K562 (cell line): ENCODE results near the gene CEP120. TPM values are rescaled to one million over a fixed set of nuclear protein-coding genes. Genes with fewer than 3 reads are reported as not detected.
"Not testable (repeated sequence)": the region's sequence is repeated elsewhere in the genome, so short reads cannot be mapped to it uniquely, and the experiment has no call there.

Experiments
- ATAC-seq: fragments of 200-7000 bp; cut with Tn5 transposase; 3 replicates; pipeline ENCODE4 v1.9.1; 2020; ENCODE audit warnings: moderate library complexity
- BruUV-seq: library from RNA; stranded (reverse); fragments of 400-500 nt; replicated peaks from 2 replicates; lab custom pipeline; 2021; lab: Mats Ljungman, UMichigan
- CTCF ChIA-PET: fragments of 300-600 bp; formaldehyde crosslinking; extraction: SDS; loops from one replicate; lab custom pipeline; 2021; ENCODE audit warnings: low intra/inter-chr PET ratio; lab: Yijun Ruan, JAX
- POLR2A ChIA-PET: fragments of 300-600, 350-650 bp; sonication (Branson Sonifier 250); formaldehyde crosslinking; extraction: SDS; loops from one replicate; lab custom pipeline; 2021; ENCODE audit warnings: antibody characterized with exemption, inconsistent platforms; lab: Yijun Ruan, JAX
- DNase-seq, 4 experiments: peaks; one replicate each; pipeline versions ENCODE4 v3.0.0 to v3.0.0-alpha.2; 2011 to 2018; ENCODE audit warnings: low spot score in 3 of 4, mixed read lengths in 3 of 4; ENCODE audit errors: extremely low read depth in 1 of 4
- FAIRE-seq: peaks from 2 replicates; lab custom pipeline; 2011; peaks lifted over from hg19 to GRCh38; lab: Jason Lieb, UNC
- H2AFZ ChIP-seq: 2 replicates; pipeline ENCODE4 v1.6.0; 2011; ENCODE audit warnings: low read depth, low read length, control low read depth, inconsistent platforms
- H3K27ac ChIP-seq: fragments of 200-600 bp; 3 replicates; pipeline ENCODE4 v1.8.0; 2011; ENCODE audit warnings: low read depth, mild to moderate bottlenecking, control low read depth, inconsistent platforms, low read length, moderate library complexity, mixed read lengths; ENCODE audit errors: extremely low read depth
- H3K27me3 ChIP-seq, 2 experiments: fragments of 300-600 bp in 1 of 2; 2 replicates in 1 of 2; 3 replicates in 1 of 2; pipeline versions ENCODE4 v1.6.0 to v1.8.0; 2011; ENCODE audit warnings: inconsistent platforms in 2 of 2, low read length in 2 of 2, mild to moderate bottlenecking in 1 of 2, mixed read lengths in 1 of 2, moderate library complexity in 1 of 2; ENCODE audit not compliant: control insufficient read depth in 2 of 2, insufficient read depth in 2 of 2
- H3K36me3 ChIP-seq: fragments of 300-600 bp; 3 replicates; pipeline ENCODE4 v1.8.0; 2011; ENCODE audit warnings: mild to moderate bottlenecking, low read length, inconsistent platforms; ENCODE audit not compliant: control insufficient read depth, insufficient read depth
- H3K4me1 ChIP-seq, 2 experiments: fragments of 200-600 bp in 1 of 2; replicated peaks in 1 of 2; 2 replicates in 1 of 2; 3 replicates in 1 of 2; pipeline versions ENCODE4 v1.5.1 to v1.8.0; 2011; ENCODE audit warnings: inconsistent platforms in 2 of 2, low read length in 2 of 2, mild to moderate bottlenecking in 1 of 2, mixed read lengths in 1 of 2, moderate library complexity in 1 of 2; ENCODE audit not compliant: control insufficient read depth in 2 of 2, insufficient read depth in 2 of 2
- H3K4me2 ChIP-seq: 2 replicates; pipeline ENCODE4 v1.6.1; 2011; ENCODE audit warnings: low read length, control low read depth, inconsistent platforms, mixed read lengths; ENCODE audit not compliant: insufficient read depth
- H3K4me3 ChIP-seq: fragments of 200-600 bp; sonication (generic), shearing (Covaris generic); 2 replicates; pipeline ENCODE4 v1.5.1; 2016; ENCODE audit warnings: control low read depth, inconsistent platforms
- H3K79me2 ChIP-seq: fragments of 200-600 bp; 3 replicates; pipeline ENCODE4 v1.8.0; 2011; ENCODE audit warnings: low read length, inconsistent platforms; ENCODE audit not compliant: control insufficient read depth, insufficient read depth
- H3K9ac ChIP-seq, 2 experiments: 2 replicates each; pipeline versions ENCODE4 v1.6.0 to v1.6.1; 2011; ENCODE audit warnings: low read depth in 2 of 2, low read length in 2 of 2, control low read depth in 1 of 2, inconsistent platforms in 1 of 2, mild to moderate bottlenecking in 1 of 2, mixed read lengths in 1 of 2; ENCODE audit not compliant: insufficient read depth in 1 of 2
- H3K9me1 ChIP-seq: one replicate; pipeline ENCODE4 v1.6.0; 2011; ENCODE audit warnings: inconsistent platforms, mild to moderate bottlenecking, low read length, moderate library complexity; ENCODE audit not compliant: control insufficient read depth, insufficient read depth
- H3K9me3 ChIP-seq: replicated peaks from 2 replicates; pipeline ENCODE4 v1.5.1; 2011; ENCODE audit warnings: low read depth, low read length, inconsistent platforms; ENCODE audit not compliant: control insufficient read depth, insufficient read depth
- H4K20me1 ChIP-seq: replicated peaks from 2 replicates; pipeline ENCODE4 v1.6.1; 2011; ENCODE audit warnings: low read length, inconsistent platforms, mixed read lengths; ENCODE audit not compliant: control insufficient read depth, insufficient read depth
- ATF2 ChIP-seq: sonication (generic); formaldehyde crosslinking; IDR thresholded peaks from 2 replicates; pipeline ENCODE4 v1.8.1; 2022; ENCODE audit warnings: missing genetic modification reagents
- C11orf30 ChIP-seq: fragments of 450-650 bp; IDR thresholded peaks from 2 replicates; pipeline ENCODE4 v1.6.1; 2016; ENCODE audit warnings: low read depth, mild to moderate bottlenecking
- CBFA2T2 ChIP-seq: fragments of 450-650 bp; conservative IDR thresholded peaks from 2 replicates; pipeline ENCODE4 v1.6.1; 2017; ENCODE audit warnings: mild to moderate bottlenecking
- EWSR1 ChIP-seq: fragments of 450-650 bp; IDR thresholded peaks from 2 replicates; pipeline ENCODE4 v1.6.1; 2018; ENCODE audit warnings: borderline replicate concordance, mild to moderate bottlenecking, low read depth, moderate library complexity; ENCODE audit not compliant: partially characterized antibody
- HMG20A ChIP-seq: fragments of 450-650 bp; formaldehyde crosslinking; conservative IDR thresholded peaks from 2 replicates; pipeline ENCODE4 v1.4.0; 2020; ENCODE audit warnings: mild to moderate bottlenecking, mixed read lengths
- IRF1 ChIP-seq: sonication (generic); formaldehyde crosslinking; IDR thresholded peaks from 2 replicates; pipeline ENCODE4 v1.8.0; 2022; ENCODE audit warnings: missing genetic modification reagents, mild to moderate bottlenecking, borderline replicate concordance
- MTF1 ChIP-seq: fragments of 250-450 bp; sonication (Bioruptor Pico); IDR thresholded peaks from 2 replicates; pipeline ENCODE4 v1.9.0; 2021; ENCODE audit warnings: moderate library complexity, mild to moderate bottlenecking, inconsistent platforms, borderline replicate concordance
- NFYB ChIP-seq: IDR thresholded peaks from 2 replicates; pipeline ENCODE4 v1.6.1; 2011; ENCODE audit warnings: mild to moderate bottlenecking, moderate library complexity; ENCODE audit not compliant: insufficient read length; ENCODE audit errors: extremely low read depth
- ZNF316 ChIP-seq: fragments of 450-650 bp; IDR thresholded peaks from 2 replicates; pipeline ENCODE4 v1.6.1; 2016
- ZNF76 ChIP-seq: fragments of 250-450 bp; sonication (Bioruptor Pico); IDR thresholded peaks from 2 replicates; pipeline ENCODE4 v1.4.0; 2020; ENCODE audit warnings: mild to moderate bottlenecking, moderate library complexity, borderline replicate concordance
- ZSCAN32 ChIP-seq: fragments of 450-650 bp; formaldehyde crosslinking; IDR thresholded peaks from 2 replicates; pipeline ENCODE4 v1.4.0; 2020; ENCODE audit warnings: mild to moderate bottlenecking, moderate library complexity
- WGBS: fragments of 100-300 bp; shearing (Covaris generic); methylation state at CpG from one replicate; pipeline ENCODE4 v1.1.6; 2016; ENCODE audit warnings: low coverage, mixed read lengths; ENCODE audit not compliant: insufficient coverage; ENCODE audit errors: missing lambda C conversion rate; 5-methylcytosine and 5-hydroxymethylcytosine counted together
- in situ Hi-C: fragments of 300-500 bp; cut with MboI; formaldehyde crosslinking; loops from 4 replicates; pipeline ENCODE4 v1.15.0; 2018; ENCODE audit warnings: inconsistent platforms, mixed read lengths
- intact Hi-C: fragments of 100-400 bp; cut with micrococcal nuclease; formaldehyde crosslinking; loops from 2 replicates; pipeline ENCODE4 v1.14.2; 2022
- polyA plus RNA-seq, 8 experiments: library from polyadenylated mRNA; depleted of rRNA in 4 of 8; stranded (reverse) in 5 of 8; unstranded in 3 of 8; fragments of >200 nt; fragmentation: Nextera tagmentation in 2 of 8; fragmentation: Illumina TruSeq in 1 of 8; extraction: Ambion mirVana in 2 of 8; extraction: Trizol in 1 of 8; gene quantifications; 2 replicates each; pipeline versions ENCODE4 v1.2.1 to v1.2.3, GENCODE V29; 2011 to 2014; ENCODE audit warnings: inconsistent platforms in 1 of 8, missing spikeins in 1 of 8
- total RNA-seq, 7 experiments: library from RNA; depleted of rRNA in 6 of 7; stranded (reverse); fragments of >200 nt in 6 of 7; fragmentation: Illumina TruSeq in 2 of 7; extraction: Trizol in 2 of 7; gene quantifications; 2 replicates each; pipeline versions ENCODE4 v1.2.1 to v1.2.3, GENCODE V29; 2011 to 2021; ENCODE audit warnings: low replicate concordance in 1 of 7
- TF ChIP-seq, protein P1 (sequence below): fragments of 200-400 bp; formaldehyde crosslinking; IDR thresholded peaks from 2 replicates; pipeline ENCODE4 v1.6.1; 2017; ENCODE audit warnings: mild to moderate bottlenecking, low read depth, low read length, moderate library complexity

The CEP120 gene
- total and polyA plus RNA-seq, 9 of the 15 experiments (the other 6 are each of a cell fraction or from before 2014, with no cell fraction given) = 3.3 to 24.9 (median 14.4) TPM

DNA sequence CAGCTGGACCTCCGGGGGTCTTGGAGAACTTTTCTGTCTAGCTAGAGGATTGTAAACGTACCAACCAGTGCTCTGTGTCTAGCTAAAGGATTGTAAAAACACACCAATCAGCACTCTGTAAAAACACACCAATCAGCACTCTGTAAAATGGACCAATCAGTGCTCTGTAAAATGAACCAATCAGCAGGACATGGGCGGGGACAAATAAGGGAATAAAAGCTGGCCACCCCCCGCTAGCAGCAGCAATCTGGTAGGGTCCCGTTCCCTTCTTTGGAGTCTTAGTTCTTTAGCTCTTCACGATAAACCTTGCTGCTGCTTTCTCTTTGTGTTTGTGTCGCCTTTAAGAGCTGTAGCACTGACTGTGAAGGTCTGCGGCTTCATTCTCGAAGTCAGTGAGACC is 114.8 kb downstream of the CEP120 start:
- CTCF ChIA-PET, H3K9me1 ChIP-seq, H3K9ac ChIP-seq, FAIRE-seq, H3K36me3 ChIP-seq, in situ Hi-C loops, DNase-seq, H3K9me3 ChIP-seq, H3K27ac ChIP-seq, H4K20me1 ChIP-seq, intact Hi-C loops, BruUV-seq, POLR2A ChIA-PET, H3K4me1 ChIP-seq, H3K4me2 ChIP-seq, H3K4me3 ChIP-seq, H2AFZ ChIP-seq, H3K79me2 ChIP-seq: not testable (repeated sequence)
- peak; percentile 36; the same call in 2 of the 3 replicates for ATAC-seq
- WGBS = 3% methylated on average over 9 of the region's 9 CpGs
- TF ChIP-seq NFYB (peak; percentile 52), C11orf30 (peak; percentile 8; the same call in 1 of the 2 replicates), ZNF316 (0 out of 2 replicates have a peak, but pooled peaks have one; percentile 19)
- TF ChIP-seq, all 486 proteins: peak for 3; not testable (repeated sequence) for 483
- H3K27me3 ChIP-seq = not testable (repeated sequence)

- Histone ChIP-seq H3K9ac (no peak overlapping the region), H3K9me1 (no peaks in the 10 kb centered on the region), H3K4me1 (no peaks in the 10 kb centered on the region), H3K79me2 (no peaks in the 10 kb centered on the region), H3K27me3 (no peaks in the 10 kb centered on the region), H3K36me3 (no peaks in the 10 kb centered on the region), H4K20me1 (no peaks in the 10 kb centered on the region), H3K4me3 (no peak overlapping the region), H3K9me3 (no peaks in the 10 kb centered on the region), H3K4me2 (no peak overlapping the region), H2AFZ (no peak overlapping the region), H3K27ac (no peak overlapping the region)
- ATAC-seq (no peak), FAIRE-seq (no peak), DNase-seq (no peak)
- POLR2A ChIA-PET = interaction anchor here (0.7 kb wide), 1 partner anchor 11 kb away, joined by 3 read pairs; no protein-coding TSS in a partner anchor
- intact Hi-C loops = no loop called here
- WGBS = 0% methylated on average over 4 of the region's 4 CpGs
- CTCF ChIA-PET = no interaction called here
- BruUV-seq = no TSS peak
- in situ Hi-C loops = no loop called here
- TF ChIP-seq EWSR1 (no peak), ZNF76 (CRISPR knock-in tag) (no peak), CBFA2T2 (no peak), ZSCAN32 (CRISPR knock-in tag) (no peak), ATF2 (CRISPR knock-in tag) (no peak), HMG20A (no peak), IRF1 (CRISPR knock-in tag) (no peak), MTF1 (CRISPR knock-in tag) (no peak)
- TF ChIP-seq, protein P1, sequence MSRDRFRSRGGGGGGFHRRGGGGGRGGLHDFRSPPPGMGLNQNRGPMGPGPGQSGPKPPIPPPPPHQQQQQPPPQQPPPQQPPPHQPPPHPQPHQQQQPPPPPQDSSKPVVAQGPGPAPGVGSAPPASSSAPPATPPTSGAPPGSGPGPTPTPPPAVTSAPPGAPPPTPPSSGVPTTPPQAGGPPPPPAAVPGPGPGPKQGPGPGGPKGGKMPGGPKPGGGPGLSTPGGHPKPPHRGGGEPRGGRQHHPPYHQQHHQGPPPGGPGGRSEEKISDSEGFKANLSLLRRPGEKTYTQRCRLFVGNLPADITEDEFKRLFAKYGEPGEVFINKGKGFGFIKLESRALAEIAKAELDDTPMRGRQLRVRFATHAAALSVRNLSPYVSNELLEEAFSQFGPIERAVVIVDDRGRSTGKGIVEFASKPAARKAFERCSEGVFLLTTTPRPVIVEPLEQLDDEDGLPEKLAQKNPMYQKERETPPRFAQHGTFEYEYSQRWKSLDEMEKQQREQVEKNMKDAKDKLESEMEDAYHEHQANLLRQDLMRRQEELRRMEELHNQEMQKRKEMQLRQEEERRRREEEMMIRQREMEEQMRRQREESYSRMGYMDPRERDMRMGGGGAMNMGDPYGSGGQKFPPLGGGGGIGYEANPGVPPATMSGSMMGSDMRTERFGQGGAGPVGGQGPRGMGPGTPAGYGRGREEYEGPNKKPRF = no peak
Observed at GRCh38 chr5:123305751-123306150, 117.5 kb downstream of the CEP120 start.
